ENCODE measurements around the gene RNU6-1.
A peak's percentile ranks its signal among the peaks of the same experiment; 100 is the strongest.

The RNU6-1 gene

DNA sequence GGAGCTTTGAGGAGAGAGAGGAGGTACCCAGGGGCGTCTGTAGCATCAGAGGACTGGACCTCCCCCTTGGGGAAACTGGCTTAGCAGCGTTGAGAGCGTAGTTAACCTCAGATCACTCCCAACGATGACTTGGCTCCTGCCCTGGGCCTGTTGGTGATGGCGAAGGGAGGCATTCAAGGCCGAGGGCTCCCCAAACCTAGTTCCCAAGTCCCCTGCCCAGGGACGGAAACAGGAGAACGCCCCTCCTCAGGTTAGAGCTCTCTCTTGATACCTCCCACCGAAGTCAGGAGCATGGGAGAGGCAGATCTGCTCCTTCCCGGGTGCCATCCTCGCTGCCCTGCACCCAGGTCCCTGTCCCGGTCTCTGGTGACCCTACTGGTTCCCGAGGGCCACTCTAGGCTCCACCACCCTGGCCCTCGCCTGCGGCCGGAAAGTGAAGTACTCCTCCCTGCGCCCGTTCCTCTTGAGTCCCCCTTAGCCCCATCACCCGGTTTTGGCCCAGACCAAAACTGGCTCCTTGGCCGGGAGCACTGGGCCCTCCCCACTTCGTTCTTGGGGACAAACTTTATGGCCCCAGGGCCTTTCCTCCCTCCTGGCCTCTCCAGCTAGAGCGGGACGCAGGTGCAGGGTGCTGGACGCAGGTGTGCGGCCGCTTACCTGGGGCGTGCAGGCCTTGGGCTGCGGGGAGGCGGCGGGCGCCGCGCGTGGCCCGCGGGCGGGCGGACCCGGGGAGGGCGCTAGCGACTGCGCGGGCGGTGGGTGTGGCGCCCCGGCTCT is 17.1 kb downstream of the RNU6-1 start:
- H3K9me3 Mint-ChIP-seq = no peaks in the 10 kb centered on the region
- ATAC-seq (no peak), DNase-seq (ENCODE audit: low spot score in 2 of 2) (peak in 1 of 2 donors; percentile 52)
- H3K36me3 Mint-ChIP-seq = peaks cover 21% of the 10 kb centered on the region
- H3K4me3 Mint-ChIP-seq = peak overlapping the region; percentile 49
- no peak overlapping the region for H3K27ac Mint-ChIP-seq
- H3K4me1 Mint-ChIP-seq = peaks cover 51% of the 10 kb centered on the region

DNA sequence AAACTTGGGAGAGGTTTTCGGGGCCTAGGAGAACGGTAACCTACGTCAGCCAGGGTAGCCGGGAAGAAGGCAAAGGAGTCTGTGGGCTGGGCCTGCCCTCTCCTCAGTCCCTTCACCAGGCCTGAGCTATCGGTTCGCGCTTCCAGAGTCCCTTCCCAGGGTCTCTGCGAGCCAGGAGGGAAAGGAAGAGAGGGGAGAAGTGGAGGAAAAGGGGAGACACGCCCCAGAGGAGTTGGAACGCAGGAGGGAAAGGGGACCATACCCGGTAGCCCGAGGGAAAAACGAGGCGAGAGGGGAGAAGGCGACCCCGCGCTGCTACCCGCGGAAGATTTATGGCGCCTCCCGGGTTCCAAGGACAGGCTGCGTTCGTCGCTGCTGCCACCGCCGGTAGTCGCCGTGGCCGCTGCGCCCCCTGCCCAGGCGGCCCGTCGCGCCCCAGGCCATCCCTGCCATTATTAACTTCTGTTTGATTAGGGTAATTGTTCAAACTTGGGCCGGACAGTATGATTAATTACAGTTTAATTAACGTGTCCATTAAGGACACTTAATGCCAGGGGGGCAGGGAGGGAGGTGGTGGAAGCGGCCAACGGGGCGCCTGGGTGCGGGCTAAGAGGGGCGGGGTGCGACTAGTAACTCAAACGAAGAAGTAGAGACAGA is 17.9 kb downstream of the RNU6-1 start:
- Mint-ChIP-seq H3K4me3 (peak overlapping the region; percentile 49), H3K36me3 (peaks cover 21% of the 10 kb centered on the region), H3K4me1 (peaks cover 51% of the 10 kb centered on the region), H3K27ac (no peak overlapping the region), H3K9me3 (no peaks in the 10 kb centered on the region)
- DNase-seq (ENCODE audit: low spot score in 2 of 2) = no peak
- ATAC-seq = no peak

GRCh38 chr15:67820992-67821783 is 18.7 kb downstream of the RNU6-1 start:
- no peak overlapping the region for H3K27ac Mint-ChIP-seq
- peaks cover 48% of the 10 kb centered on the region for H3K4me1 Mint-ChIP-seq
- peaks cover 18% of the 10 kb centered on the region for H3K36me3 Mint-ChIP-seq
- DNase-seq (ENCODE audit: low spot score in 2 of 2) (peak in 1 of 2 donors; percentile 67), ATAC-seq (peak; percentile 47)
- H3K4me3 Mint-ChIP-seq = peak overlapping the region; percentile 49
- H3K9me3 Mint-ChIP-seq = no peaks in the 10 kb centered on the region

- H3K27ac Mint-ChIP-seq = no peak overlapping the region
Measured at GRCh38 chr15:67820122-67820991, 19.5 kb downstream of the RNU6-1 start.

DNA sequence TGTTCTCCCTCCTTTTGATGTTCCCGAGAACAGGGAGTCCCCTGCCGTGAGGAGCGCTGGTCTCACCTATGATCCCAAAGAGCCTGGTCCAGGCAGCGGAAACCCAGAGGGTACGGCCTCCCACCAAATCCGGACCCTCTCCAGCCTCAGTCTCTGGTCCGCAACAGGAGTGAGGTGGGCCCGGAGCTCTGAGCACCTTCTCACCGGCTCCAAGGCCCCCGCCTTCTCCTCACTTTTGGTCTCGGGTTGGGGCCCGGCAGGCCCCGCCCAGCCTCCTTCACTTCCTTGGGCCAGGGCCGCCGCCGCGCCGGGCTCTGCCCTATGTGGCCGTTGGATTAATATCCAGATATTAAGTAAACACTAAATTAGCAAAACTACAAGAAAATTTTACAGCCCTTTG is 20.2 kb downstream of the RNU6-1 start:
- Mint-ChIP-seq H3K4me1 (peaks cover 39% of the 10 kb centered on the region), H3K27ac (no peak overlapping the region), H3K4me3 (no peak overlapping the region), H3K9me3 (no peaks in the 10 kb centered on the region), H3K36me3 (peaks cover 13% of the 10 kb centered on the region)
- DNase-seq (ENCODE audit: low spot score in 2 of 2) = no peak
- ATAC-seq = no peak

More at GRCh38 chr15:67820122-67820991, 19.5 kb downstream of the RNU6-1 start:
- Mint-ChIP-seq H3K4me3 (no peak overlapping the region), H3K9me3 (no peaks in the 10 kb centered on the region), H3K36me3 (peaks cover 13% of the 10 kb centered on the region), H3K4me1 (peaks cover 41% of the 10 kb centered on the region)
- ATAC-seq = no peak
- DNase-seq (ENCODE audit: low spot score in 2 of 2) = no peak

DNA sequence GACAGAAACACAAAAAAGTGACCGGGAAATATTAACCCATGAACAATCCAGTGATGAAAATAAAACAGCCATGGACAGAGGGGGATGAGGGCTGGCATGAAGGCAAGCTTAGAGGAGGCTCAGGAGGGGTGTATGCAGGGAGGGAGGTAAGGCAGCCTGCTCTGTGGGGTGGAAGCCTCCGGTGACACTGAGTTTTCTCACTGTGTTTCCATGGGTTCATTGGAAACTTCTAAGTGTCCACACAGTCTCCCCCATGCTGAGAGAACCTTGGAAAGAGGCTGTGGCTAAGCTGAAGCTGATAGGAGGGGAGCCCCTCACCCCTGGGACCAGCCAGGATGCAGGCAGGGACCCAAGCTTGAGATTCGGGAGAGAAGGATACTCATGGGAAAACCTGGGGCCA is 21.4 kb downstream of the RNU6-1 start:
- Mint-ChIP-seq H3K9me3 (no peaks in the 10 kb centered on the region), H3K4me1 (peaks cover 28% of the 10 kb centered on the region), H3K27ac (no peak overlapping the region)

GRCh38 chr15:67816668-67817067 is 23.2 kb downstream of the RNU6-1 start:
- peaks cover 2% of the 10 kb centered on the region for H3K36me3 Mint-ChIP-seq
- DNase-seq (ENCODE audit: low spot score in 2 of 2) (no peak), ATAC-seq (no peak)
- no peak overlapping the region for H3K27ac Mint-ChIP-seq
- H3K4me3 Mint-ChIP-seq = no peak overlapping the region
- peaks cover 14% of the 10 kb centered on the region for H3K4me1 Mint-ChIP-seq
- H3K9me3 Mint-ChIP-seq = no peaks in the 10 kb centered on the region

More for the DNA sequence above, 21.4 kb downstream of the RNU6-1 start:
- DNase-seq (ENCODE audit: low spot score in 2 of 2) (no peak), ATAC-seq (no peak)
- H3K36me3 Mint-ChIP-seq = peaks cover 6% of the 10 kb centered on the region
- H3K4me3 Mint-ChIP-seq = no peak overlapping the region

- Mint-ChIP-seq H3K27ac (no peak overlapping the region), H3K4me3 (no peak overlapping the region), H3K4me1 (no peaks in the 10 kb centered on the region), H3K9me3 (no peaks in the 10 kb centered on the region), H3K36me3 (no peaks in the 10 kb centered on the region)
- ATAC-seq (no peak), DNase-seq (ENCODE audit: low spot score in 2 of 2) (no peak)
Measured at GRCh38 chr15:67815036-67815592, 24.7 kb downstream of the RNU6-1 start.

DNA sequence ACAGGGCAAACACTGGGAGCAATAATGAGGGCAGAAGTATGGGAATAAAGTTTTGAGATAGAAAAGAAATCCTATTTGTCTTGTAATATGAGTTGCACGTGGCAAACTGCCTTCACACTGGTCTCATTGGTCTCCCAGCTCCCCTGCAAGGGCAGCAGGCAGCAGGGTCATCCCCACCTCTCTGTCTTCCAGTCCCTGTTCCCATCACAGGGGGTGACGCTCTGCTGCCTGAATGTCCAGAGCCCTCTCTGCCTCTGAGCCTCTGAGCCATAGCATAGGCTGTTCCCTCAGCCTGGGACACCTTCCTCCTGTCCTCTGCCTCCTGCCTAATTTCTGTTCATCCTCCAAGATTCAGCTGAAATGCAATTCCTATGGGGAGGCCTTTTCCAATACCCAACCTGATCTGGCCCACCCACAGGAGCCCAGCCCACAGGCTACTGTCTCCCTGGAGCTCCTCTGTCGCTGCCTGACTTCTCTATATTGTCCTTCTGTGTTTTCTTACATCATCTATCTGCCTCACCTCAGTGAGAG is 26.7 kb downstream of the RNU6-1 start:
- Mint-ChIP-seq H3K4me3 (no peak overlapping the region), H3K27ac (peak overlapping the region; percentile 43), H3K36me3 (no peaks in the 10 kb centered on the region), H3K4me1 (no peaks in the 10 kb centered on the region), H3K9me3 (no peaks in the 10 kb centered on the region)
- ATAC-seq = no peak
- no peak for DNase-seq (ENCODE audit: low spot score in 2 of 2)

DNA sequence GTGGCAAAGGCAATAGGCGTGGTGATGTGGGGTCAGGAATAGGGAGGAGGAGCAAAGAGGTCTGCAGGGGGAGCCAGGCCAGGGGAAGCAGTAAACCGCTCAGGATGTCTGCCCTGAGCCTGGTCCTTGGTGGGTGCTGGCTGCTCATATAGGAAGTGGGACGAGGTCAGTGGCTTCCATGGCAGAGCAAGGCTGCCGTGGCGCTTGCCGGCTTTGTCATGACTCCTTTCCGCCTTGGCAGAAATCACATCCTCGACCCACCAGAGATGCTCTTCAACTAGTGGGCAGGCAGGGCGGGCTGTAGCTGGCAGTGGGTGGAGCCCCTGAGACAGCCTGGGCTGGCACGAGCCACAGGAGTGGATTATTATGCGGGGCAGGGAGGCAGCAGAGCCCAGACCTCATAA is 27.6 kb downstream of the RNU6-1 start:
- DNase-seq (ENCODE audit: low spot score in 2 of 2) (no peak), ATAC-seq (no peak)
- peaks cover 7% of the 10 kb centered on the region for H3K36me3 Mint-ChIP-seq
- no peaks in the 10 kb centered on the region for H3K9me3 Mint-ChIP-seq
- no peak overlapping the region for H3K4me3 Mint-ChIP-seq
- no peak overlapping the region for H3K27ac Mint-ChIP-seq
- no peaks in the 10 kb centered on the region for H3K4me1 Mint-ChIP-seq

DNA sequence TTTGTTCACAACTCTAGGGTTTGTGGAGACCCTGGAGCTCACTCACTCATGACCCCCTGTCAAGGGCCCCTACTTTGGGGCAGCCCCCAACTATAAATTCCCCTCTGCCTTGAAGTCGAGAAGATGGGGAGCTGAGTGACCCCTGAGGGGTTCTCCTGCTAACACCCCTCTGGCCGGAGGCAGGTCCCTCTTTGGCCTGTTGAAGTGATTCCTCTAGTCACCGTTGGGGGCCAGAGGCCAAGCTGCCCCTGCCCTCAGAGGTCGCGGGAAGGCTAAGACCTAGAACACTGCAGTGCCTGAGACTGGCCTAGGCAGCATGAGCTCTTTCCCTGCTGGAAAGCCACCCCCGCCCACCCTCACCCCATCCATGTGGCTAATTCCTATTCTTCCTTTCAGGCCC is 30.0 kb downstream of the RNU6-1 start:
- ATAC-seq (no peak), DNase-seq (ENCODE audit: low spot score in 2 of 2) (no peak)
- peaks cover 7% of the 10 kb centered on the region for H3K36me3 Mint-ChIP-seq
- H3K4me1 Mint-ChIP-seq = no peaks in the 10 kb centered on the region
- no peaks in the 10 kb centered on the region for H3K9me3 Mint-ChIP-seq
- H3K27ac Mint-ChIP-seq = no peak overlapping the region
- H3K4me3 Mint-ChIP-seq = no peak overlapping the region

DNA sequence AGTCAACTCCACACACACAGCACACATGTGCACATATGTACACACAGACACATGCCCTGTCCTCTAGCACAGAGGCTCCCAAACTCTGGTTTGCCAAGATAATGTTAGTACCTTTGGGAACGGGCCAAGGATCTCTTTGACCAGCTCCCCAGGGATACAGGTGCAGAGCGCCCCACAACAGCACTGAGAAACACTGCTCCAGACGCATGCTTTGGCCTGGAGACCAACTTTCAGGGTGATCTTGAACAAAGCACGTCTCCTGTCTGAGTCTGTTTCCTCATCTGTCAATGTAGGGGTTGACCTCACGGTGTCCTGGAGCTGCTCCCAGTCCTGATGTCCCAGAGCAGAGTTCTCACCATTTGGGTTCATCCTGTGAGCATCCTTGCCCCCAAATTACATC is 30.4 kb downstream of the RNU6-1 start:
- Mint-ChIP-seq H3K4me3 (no peak overlapping the region), H3K27ac (no peak overlapping the region), H3K9me3 (no peaks in the 10 kb centered on the region), H3K4me1 (no peaks in the 10 kb centered on the region), H3K36me3 (peaks cover 7% of the 10 kb centered on the region)
- ATAC-seq (no peak), DNase-seq (ENCODE audit: low spot score in 2 of 2) (no peak)

DNA sequence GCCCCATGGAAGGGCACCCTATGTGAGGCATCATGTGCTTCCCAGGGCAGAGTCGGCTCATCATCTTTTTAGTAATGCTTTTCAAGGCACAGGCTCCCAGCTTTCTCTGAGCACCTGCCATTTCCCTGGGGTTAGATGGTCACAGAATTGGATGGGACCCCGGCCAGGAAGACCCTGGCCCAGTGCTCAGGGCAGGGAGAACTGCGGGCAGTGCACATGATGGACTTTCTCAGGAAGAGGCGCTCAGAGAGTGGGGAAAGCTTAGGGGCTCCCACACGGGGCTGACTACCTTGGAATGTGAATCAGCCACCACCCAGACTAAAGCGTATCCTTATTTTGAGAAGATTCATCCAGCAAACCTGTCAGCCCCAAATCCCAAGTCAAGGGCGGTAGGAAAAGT is 31.0 kb downstream of the RNU6-1 start:
- no peaks in the 10 kb centered on the region for H3K4me1 Mint-ChIP-seq
- no peaks in the 10 kb centered on the region for H3K9me3 Mint-ChIP-seq
- no peak overlapping the region for H3K4me3 Mint-ChIP-seq
- DNase-seq (ENCODE audit: low spot score in 2 of 2) (no peak), ATAC-seq (no peak)
- peaks cover 7% of the 10 kb centered on the region for H3K36me3 Mint-ChIP-seq
- no peak overlapping the region for H3K27ac Mint-ChIP-seq

DNA sequence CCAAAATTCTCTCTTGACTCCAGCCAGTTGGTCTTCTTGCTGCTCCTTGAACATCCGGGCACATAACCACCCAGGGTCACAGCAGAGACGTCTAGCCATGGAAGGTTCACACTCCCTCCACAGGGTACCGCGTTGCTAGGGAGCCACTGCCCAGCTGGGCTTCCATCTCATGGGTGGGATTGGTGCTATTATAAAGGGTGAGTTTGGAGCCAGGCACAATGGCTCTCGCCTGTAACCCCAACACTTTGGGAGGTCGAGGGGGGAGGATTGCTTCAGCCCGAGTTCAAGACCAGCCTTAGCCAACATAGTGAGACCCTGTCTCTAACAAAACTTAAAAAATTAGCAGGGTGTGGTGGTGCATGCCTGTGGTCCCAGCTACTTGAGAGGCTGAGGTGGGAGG is 32.0 kb downstream of the RNU6-1 start:
- ATAC-seq = no peak
- Mint-ChIP-seq H3K27ac (no peak overlapping the region), H3K36me3 (peaks cover 7% of the 10 kb centered on the region), H3K4me3 (no peak overlapping the region), H3K4me1 (no peaks in the 10 kb centered on the region), H3K9me3 (no peaks in the 10 kb centered on the region)
- no peak for DNase-seq (ENCODE audit: low spot score in 2 of 2)

All from stimulated activated effector memory CD8-positive, alpha-beta T cell treated with anti-CD3 and anti-CD28 coated beads, Interleukin-12 subunit alpha, Interleukin-12 subunit beta, amount 100 ng/mL, for 72 hours (primary cell).